Medulla oblongata (tissue), 1 donor: ENCODE measurements around the gene AHDC1.

Experiments
- DNase-seq: peaks from one replicate; pipeline ENCODE4 v3.0.0-alpha.2; 2015; ENCODE audit errors: extremely low spot score

AHDC1 gene

GRCh38 chr1:27614043-27614624, 10.2 kb upstream of the AHDC1 start:
- no peak for DNase-seq

GRCh38 chr1:27612718-27613117, 8.8 kb upstream of the AHDC1 start:
- DNase-seq, result no peak

GRCh38 chr1:27611450-27611849, 7.5 kb upstream of the AHDC1 start:
- no peak for DNase-seq

- no peak for DNase-seq
Observed at GRCh38 chr1:27609618-27610240, 5.8 kb upstream of the AHDC1 start.

- no peak for DNase-seq
Observed at GRCh38 chr1:27609210-27609555, 5.2 kb upstream of the AHDC1 start.

- DNase-seq, result no peak
Observed at GRCh38 chr1:27607239-27607804, 3.4 kb upstream of the AHDC1 start.

GRCh38 chr1:27606708-27607238, 2.8 kb upstream of the AHDC1 start:
- DNase-seq, result no peak

GRCh38 chr1:27605796-27606707, 2.1 kb upstream of the AHDC1 start:
- peak; percentile 81 for DNase-seq

GRCh38 chr1:27605300-27605766, 1.4 kb upstream of the AHDC1 start:
- DNase-seq, result no peak

- no peak for DNase-seq
Observed at GRCh38 chr1:27604579-27605299, 795 bp upstream of the AHDC1 start.

GRCh38 chr1:27603309-27603680, 649 bp downstream of the AHDC1 start:
- DNase-seq, result no peak

GRCh38 chr1:27602462-27603308, 1.3 kb downstream of the AHDC1 start:
- peak; percentile 55 for DNase-seq

GRCh38 chr1:27601771-27602461, 2.0 kb downstream of the AHDC1 start:
- peak; percentile 83 for DNase-seq

- DNase-seq, result no peak
Observed at GRCh38 chr1:27601321-27601770, 2.6 kb downstream of the AHDC1 start.

GRCh38 chr1:27600498-27601175, 3.3 kb downstream of the AHDC1 start:
- peak; percentile 29 for DNase-seq

- DNase-seq, result no peak
Observed at GRCh38 chr1:27599605-27600497, 4.1 kb downstream of the AHDC1 start.

- peak; percentile 73 for DNase-seq
Observed at GRCh38 chr1:27598902-27599528, 4.9 kb downstream of the AHDC1 start.

- DNase-seq, result no peak
Observed at GRCh38 chr1:27598295-27598687, 5.7 kb downstream of the AHDC1 start.
